Fibroblast of skin of right biceps (primary cell): ENCODE data around the gene NUCB1.
"Not testable (repeated sequence)": the region's sequence is repeated elsewhere in the genome, so short reads cannot be mapped to it uniquely, and the experiment has no call there.

Experiments
- DNase-seq: peaks from one replicate; pipeline ENCODE4 v3.0.0-alpha.2; 2013

The NUCB1 gene

DNA sequence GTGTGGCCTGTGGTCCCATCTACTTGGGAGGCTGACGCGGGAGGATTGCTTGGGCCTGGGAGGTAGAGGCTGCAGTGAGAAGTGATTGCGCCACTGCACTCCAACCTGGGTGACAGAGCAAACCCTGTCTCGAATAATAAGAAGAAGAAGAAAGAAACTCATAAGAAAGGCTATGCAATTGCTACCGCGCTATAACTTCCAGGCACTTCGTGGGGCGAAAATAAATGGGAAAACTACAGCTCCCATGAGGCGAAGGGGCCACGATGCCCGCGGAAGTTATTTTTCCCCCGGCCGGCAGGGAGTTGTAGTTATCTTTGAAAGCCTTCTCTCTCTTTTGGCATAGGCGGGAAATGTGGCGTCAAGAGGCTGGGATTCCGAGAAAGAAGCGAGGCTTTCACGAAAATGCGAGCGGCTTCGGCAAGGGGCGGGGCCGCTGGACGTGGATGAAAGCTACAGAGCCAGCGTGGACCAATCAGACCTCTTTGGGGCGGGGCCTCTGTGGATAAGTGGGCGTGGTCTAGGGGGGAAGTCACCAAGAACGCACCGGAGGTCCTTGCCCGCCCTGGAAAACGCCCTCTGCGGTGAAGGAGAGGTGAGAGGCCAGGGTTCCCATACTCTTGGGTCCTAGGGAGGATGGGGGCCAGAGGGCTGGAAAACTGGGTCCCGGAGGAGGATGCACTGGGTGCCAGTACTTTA, at the start of gene NUCB1:
NUCB1 (plus strand) TSS at position 532 of the 696 bp plus-strand sequence. CDS start 485 bp downstream, outside the sequence.
- DNase-seq, result peak; percentile 99

GRCh38 chr19:48852292-48852691, 47.8 kb upstream of the NUCB1 start:
- no peak for DNase-seq

DNA sequence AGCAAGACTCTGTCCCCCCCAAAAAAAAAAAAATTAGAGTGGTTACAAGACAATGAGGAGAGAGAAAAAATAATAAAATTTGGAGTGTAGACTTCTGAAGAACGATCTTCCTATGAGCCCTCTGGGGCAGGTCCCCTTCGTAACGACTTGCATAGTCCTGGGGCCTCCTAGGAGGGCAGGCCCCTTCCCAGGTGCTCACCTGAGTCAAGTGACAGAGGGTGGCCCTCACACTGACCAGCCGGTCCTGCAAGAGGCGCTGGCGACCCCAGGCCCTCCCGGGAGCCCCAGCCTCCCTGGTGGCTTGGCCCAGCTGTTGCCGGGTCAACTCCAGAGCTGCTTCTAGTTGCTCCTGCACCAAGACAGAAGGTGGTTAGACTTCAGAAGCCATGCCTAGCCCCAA, 46.6 kb upstream of the NUCB1 start:
- no peak for DNase-seq

- DNase-seq, result no peak
Measured at GRCh38 chr19:48854103-48854502, 46.0 kb upstream of the NUCB1 start.

DNA sequence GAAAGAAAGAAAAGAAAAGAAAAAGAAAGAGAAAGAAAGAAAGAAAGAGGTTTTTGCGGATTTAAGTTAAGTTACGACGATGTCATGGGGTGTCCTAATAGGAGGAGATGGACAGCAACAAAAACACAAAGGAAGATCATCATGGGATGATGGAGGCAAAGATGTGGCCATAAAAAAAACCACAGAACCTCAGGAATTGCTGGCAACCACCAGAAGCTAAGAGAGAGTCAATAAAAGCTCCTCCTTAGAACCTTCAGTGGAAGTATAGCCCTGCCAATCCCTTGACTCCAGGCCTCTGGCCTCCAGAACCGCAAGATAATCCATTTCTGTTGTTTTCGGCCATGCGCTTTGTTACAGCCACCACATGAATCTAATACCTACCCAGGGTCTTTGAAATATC, 43.2 kb upstream of the NUCB1 start:
- no peak for DNase-seq

DNA sequence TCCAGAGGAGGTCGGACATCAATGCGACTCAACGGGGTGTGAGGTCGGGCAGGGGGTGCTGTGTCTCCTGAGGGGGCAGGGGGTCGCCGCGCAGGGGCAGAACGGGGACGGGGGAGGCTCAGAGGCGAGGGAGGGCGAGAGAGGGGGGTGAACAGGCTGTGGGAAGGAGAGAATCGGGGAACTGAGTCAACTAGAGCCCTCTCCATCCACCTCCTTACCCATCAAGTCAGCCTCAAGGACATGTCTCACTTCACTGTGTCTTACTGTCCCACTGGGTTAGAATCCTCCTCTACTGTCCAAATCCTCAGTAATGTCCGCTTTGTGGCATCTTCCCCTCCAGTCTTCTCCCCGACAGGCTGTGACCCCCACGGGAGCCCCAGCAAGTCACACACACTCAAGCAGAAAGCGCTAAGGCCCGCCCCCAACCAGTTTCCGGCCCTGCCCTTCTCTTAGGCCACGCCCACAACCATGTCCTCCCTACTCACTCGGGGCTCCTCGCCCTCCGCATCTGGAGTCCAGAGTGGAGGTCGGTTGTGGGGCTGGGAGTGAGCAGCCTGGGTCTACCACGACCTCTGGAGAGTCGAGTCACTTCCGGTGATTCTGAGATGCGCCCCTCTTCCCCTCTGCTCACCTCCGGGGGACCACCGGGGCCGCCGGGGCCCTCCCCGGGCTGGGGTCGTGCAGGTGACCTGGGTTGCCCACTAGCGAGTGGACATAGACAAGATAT, 41.0 kb upstream of the NUCB1 start:
- DNase-seq, result no peak

DNA sequence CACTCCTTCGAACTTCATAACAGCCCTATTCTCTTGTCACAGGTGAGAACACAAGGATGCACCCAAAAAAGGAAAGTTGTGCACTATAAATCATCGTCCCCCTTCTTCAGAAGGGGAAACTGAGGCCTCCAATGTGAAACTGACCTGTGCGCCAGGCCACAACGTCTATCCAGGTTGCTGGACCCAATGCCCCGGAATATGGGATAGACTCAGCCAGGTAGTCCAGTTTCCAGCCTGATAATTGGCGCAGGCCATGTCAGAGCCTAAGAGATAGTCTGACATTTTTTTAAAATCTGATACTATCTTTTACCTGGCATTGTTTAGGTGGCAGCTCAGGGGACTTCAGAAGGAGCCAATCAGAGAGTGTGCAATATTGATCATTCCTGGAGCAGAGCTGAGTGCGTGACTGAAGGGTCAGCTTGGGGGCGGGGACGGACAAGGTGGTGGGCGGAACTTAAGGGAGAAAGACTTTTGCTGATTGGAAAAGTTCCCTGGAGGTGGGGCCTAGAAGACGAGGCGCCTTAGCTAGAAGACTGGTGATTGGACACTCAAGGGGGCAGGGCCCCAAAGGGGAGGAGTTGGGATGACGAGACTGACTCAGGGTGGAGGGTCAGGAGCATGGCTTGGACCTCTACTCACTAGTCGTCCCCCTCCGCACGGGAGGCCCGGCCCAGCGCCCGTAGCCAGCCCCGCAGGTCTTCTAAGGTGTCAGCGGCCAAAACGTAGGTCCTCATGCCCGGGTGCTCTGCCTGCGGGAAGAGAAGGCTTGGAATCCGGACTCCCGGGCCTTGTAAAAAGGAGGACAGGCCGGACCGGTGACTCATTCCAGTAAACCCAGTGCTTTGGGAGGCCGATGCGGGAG, 40.2 kb upstream of the NUCB1 start:
- no peak for DNase-seq

DNA sequence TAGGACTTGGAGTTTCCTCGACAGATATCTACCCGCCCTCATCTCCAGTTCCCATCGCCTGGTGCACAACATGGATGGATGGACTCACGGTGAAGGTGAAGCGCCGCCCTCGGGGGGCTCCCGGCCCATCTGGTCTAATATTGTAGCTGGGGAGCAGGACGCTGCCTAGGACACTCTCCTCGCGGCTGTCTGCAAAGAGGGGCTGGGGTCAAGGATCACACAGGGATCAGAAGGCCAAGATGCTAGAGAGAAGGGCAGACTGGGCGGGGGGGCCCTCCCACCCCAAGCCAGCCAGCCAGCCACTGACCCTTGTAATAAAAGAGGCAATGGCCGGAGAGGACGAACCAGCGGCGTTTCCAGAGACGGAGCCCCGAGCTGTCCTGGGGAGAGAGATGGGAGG, 38.8 kb upstream of the NUCB1 start:
- DNase-seq, result no peak

DNA sequence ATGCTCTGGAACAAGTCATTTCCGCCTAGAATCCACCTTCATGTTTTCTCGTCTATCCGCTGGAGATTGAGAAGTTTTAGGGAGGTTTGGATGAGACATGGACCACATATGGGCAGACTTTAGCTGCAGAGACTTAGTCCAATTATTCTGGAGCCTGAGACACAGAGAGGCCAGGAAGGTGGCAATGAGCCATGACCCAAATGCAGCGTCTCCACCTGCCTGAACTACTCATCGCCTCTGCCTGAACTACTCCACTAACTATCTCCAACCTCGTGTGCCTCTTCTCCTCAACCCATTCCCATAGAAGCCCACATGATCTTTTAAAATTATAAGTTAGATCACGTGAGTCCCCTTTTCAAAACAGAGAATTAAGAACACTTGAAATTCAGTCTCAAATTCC, 37.3 kb upstream of the NUCB1 start:
- no peak for DNase-seq

GRCh38 chr19:48866692-48867091, 33.4 kb upstream of the NUCB1 start:
- no peak for DNase-seq

GRCh38 chr19:48867123-48867745, 32.9 kb upstream of the NUCB1 start:
- no peak for DNase-seq

- no peak for DNase-seq
Measured at GRCh38 chr19:48867746-48868113, 32.4 kb upstream of the NUCB1 start.

DNA sequence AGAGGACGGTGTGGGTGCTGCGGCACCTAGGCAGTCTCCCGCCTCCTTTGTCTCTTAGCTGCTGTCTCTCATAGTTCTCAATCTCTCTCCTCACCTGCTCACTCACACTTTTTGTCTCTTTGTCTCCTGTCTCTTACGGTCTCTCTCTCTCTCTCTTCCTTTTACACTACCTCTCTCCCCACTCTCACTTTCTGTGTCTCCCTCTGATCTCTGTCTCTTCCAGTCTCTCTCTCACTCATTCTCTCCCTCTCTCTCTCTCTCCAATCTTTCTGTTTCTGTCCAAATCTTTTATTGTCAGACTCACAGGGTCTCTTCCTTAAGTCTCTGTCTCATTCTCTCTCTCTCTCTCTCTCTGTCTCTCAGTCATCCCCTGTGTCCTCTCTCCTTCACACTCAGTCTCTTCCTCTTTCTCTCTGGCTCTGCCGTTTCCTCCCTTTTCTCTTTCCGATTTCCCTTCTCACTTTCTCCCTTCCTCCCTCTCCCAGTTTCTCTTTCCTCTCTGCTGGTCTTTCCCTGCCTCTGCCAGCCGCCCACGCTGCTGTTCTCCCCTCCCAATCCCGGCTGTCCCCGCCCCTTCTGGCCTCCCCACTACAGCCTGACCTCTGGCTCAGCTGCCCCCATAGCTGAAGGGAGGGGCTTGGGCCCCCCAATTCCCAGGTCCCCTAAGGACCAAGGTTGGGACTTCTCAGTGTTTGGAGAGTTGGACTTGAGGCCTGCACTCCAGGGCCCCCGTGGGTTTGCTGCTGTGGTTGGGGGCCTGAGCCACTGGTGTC, 31.8 kb upstream of the NUCB1 start, which contains the start of gene PLEKHA4:
PLEKHA4 (minus strand) TSS at position 504 of the 773 bp plus-strand sequence. CDS start 997 bp downstream, outside the sequence.
- DNase-seq, result peak; percentile 49

DNA sequence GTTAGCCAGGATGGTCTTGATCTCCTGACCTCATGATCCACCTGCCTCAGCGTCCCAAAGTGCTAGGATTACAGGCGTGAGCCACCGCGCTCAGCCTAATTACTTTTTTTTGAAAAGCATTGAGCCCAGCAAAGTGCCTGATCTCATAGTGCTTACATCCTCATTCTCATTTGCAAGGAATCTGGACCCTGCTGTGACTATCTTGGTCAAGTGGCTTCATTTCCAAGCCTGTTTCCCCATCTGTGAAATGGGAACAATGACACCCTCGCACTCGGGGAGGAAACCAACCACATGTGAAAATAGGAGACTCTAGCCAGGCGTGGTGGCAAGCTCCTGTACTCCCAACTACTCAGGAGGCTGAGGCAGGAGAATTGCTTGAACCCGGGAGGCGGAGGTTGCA, 30.1 kb upstream of the NUCB1 start:
- DNase-seq, result no peak

DNA sequence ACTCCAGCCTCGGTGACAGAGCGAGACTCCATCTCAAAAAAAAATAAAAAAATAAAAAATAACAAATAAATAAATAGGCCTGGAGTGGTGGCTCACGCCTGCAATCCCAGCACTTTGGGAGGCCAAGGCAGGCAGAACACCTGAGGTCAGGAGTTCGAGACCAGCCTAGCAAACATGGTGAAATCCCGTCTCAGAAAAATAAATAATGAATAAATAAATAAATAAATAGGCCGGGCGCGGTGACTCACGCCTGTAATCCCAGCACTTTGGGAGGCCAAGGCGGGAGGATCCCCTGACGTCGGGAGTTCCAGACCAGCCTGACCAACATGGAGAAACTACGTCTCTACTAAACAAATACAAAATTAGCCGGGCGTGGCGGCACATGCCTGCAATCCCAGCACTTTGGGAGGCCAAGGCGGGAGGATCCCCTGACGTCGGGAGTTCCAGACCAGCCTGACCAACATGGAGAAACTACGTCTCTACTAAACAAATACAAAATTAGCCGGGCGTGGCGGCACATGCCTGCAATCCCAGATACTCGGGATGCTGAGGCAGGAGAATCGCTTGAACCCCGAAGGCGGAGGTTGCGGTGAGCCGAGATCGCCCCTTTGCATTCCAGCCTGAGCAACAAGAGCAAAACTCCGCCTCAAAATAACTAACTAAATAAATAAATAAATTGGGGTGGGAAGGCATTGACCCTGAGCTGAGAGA, 28.5 kb upstream of the NUCB1 start:
- DNase-seq, result not testable (repeated sequence)

GRCh38 chr19:48872182-48872883, 27.8 kb upstream of the NUCB1 start, which contains the start of gene PPP1R15A:
TSS of gene PPP1R15A (plus strand) at chr19:48872421. CDS start at chr19:48873234, 813 bp downstream.
- peak; percentile 97 for DNase-seq

GRCh38 chr19:48872884-48873475, 27.1 kb upstream of the NUCB1 start:
- peak; percentile 96 for DNase-seq

DNA sequence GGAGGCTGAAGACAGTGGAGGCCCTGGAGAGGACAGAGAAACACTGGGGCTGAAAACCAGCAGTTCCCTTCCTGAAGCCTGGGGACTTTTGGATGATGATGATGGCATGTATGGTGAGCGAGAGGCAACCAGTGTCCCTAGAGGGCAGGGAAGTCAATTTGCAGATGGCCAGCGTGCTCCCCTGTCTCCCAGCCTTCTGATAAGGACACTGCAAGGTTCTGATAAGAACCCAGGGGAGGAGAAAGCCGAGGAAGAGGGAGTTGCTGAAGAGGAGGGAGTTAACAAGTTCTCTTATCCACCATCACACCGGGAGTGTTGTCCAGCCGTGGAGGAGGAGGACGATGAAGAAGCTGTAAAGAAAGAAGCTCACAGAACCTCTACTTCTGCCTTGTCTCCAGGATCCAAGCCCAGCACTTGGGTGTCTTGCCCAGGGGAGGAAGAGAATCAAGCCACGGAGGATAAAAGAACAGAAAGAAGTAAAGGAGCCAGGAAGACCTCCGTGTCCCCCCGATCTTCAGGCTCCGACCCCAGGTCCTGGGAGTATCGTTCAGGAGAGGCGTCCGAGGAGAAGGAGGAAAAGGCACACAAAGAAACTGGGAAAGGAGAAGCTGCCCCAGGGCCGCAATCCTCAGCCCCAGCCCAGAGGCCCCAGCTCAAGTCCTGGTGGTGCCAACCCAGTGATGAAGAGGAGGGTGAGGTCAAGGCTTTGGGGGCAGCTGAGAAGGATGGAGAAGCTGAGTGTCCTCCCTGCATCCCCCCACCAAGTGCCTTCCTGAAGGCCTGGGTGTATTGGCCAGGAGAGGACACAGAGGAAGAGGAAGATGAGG, 26.4 kb upstream of the NUCB1 start:
- DNase-seq, result no peak
